ENCODE measurements around the gene SEMA5A.

SEMA5A gene

DNA sequence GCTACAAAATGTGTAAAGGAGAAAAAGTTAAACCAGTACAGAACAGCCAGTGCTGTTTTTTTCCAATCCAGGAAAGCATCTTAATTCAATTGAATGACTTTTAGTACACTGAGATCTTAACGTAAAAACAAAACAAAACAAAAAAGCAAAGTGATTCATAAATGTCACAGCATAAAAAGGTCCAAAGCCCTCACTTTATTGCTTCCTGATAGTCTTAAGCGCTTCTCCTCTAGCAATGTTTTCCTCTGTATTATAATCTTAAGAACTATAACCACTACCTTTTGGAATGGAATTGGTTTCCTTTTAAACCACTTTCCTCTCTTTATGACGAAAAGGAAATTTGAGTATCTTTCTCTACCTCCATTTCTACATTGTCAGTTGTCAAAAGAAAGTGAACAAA lies 91.4 kb downstream of the SEMA5A start:
- no peak for TF ChIP-seq SIN3A (IDR thresholded peaks at IDR 0.05; ENCODE audit: borderline replicate concordance, insufficient read depth, low read length)
- no peak for TF ChIP-seq POLR2AphosphoS5 (IDR thresholded peaks at IDR 0.05; ENCODE audit: low read depth, low read length)
- no peak for TF ChIP-seq REST (IDR thresholded peaks at IDR 0.05; ENCODE audit: insufficient read depth in 1 of 2, low read depth in 2 of 2, low read length in 2 of 2)
- no peak for TF ChIP-seq FOXP2 (optimal IDR thresholded peaks at IDR 0.05; ENCODE audit: borderline replicate concordance, extremely low read depth, extremely low read length, insufficient read depth)
- TF ChIP-seq TAF1 (IDR thresholded peaks at IDR 0.05; ENCODE audit: borderline replicate concordance, insufficient read depth, low read length), result no peak

DNA sequence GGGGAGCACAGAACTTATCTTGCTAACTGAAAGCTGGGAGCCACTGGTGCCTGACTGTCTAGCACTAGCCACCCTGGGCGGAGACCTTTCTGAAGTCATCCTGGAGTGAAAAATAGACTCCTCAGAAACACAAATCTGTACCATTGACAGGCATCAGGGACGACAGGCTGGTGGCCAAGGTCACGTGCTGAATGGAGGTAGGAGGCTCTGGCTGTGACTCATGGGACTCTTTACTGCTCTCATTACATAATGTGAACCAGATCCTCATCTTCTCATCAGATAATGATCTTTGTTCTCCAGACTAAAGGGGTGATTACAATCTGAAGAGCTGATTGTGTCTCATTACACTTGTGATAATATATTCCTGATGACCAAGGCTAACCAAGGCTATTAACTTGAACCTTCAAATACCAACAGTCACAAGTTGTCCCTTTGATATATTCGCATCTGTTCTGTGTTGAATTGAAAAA lies 91.8 kb downstream of the SEMA5A start:
- TF ChIP-seq SIN3A (IDR thresholded peaks at IDR 0.05; ENCODE audit: borderline replicate concordance, insufficient read depth, low read length), result no peak
- no peak for TF ChIP-seq TAF1 (IDR thresholded peaks at IDR 0.05; ENCODE audit: borderline replicate concordance, insufficient read depth, low read length)
- TF ChIP-seq POLR2AphosphoS5 (IDR thresholded peaks at IDR 0.05; ENCODE audit: low read depth, low read length), result no peak
- no peak for TF ChIP-seq FOXP2 (optimal IDR thresholded peaks at IDR 0.05; ENCODE audit: borderline replicate concordance, extremely low read depth, extremely low read length, insufficient read depth)
- TF ChIP-seq REST (IDR thresholded peaks at IDR 0.05; ENCODE audit: insufficient read depth in 1 of 2, low read depth in 2 of 2, low read length in 2 of 2), result no peak

DNA sequence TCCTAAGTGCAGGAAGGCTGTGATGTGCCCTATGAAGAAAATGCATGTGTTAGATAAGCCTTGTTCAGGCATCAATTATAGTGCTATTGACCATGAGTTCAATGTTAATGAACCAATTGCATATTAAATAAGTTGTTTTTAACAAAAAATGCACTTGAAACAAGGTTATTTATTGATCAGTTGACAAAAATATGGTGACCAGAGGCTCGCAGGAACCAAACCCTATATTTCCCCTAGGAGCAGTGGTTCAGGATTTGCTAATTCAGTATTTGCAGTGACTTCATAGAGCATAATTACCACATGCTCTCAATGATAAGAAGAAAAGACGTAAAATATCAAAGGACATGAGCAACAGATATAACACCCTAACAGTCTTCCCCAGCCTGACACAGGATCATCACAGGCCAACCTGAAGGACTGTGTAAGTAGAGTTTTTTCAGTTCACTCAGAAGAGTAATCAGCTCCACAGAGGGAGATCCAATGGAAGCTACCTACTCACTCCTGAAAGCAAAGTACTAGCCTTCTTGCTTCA lies 92.3 kb downstream of the SEMA5A start:
- TF ChIP-seq POLR2AphosphoS5 (IDR thresholded peaks at IDR 0.05; ENCODE audit: low read depth, low read length) (no peak), FOXP2 (optimal IDR thresholded peaks at IDR 0.05; ENCODE audit: borderline replicate concordance, extremely low read depth, extremely low read length, insufficient read depth) (no peak), TAF1 (IDR thresholded peaks at IDR 0.05; ENCODE audit: borderline replicate concordance, insufficient read depth, low read length) (no peak), SIN3A (IDR thresholded peaks at IDR 0.05; ENCODE audit: borderline replicate concordance, insufficient read depth, low read length) (no peak), REST (IDR thresholded peaks at IDR 0.05; ENCODE audit: insufficient read depth in 1 of 2, low read depth in 2 of 2, low read length in 2 of 2) (no peak)

DNA sequence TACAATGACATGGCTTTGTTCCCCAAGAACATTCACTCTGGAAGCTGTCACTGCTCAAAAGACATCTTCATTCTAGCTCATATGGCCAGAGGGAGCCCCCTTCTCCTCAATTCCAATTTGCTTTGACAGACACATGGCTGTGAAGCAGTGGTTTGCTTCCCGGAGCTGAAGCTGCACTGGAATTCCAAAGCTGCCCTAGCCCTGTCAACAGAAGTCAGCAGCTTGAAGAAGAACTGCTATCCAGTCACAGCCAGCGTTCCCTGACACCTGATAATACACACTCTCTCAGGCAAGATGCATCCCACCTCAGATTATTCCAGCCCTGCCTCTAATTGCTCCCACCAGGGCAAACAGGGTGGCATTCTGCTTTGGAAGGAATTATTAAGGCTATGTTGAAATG lies 93.7 kb downstream of the SEMA5A start:
- TF ChIP-seq SIN3A (IDR thresholded peaks at IDR 0.05; ENCODE audit: borderline replicate concordance, insufficient read depth, low read length) (no peak), REST (IDR thresholded peaks at IDR 0.05; ENCODE audit: insufficient read depth in 1 of 2, low read depth in 2 of 2, low read length in 2 of 2) (no peak), POLR2AphosphoS5 (IDR thresholded peaks at IDR 0.05; ENCODE audit: low read depth, low read length) (no peak), FOXP2 (optimal IDR thresholded peaks at IDR 0.05; ENCODE audit: borderline replicate concordance, extremely low read depth, extremely low read length, insufficient read depth) (no peak), TAF1 (IDR thresholded peaks at IDR 0.05; ENCODE audit: borderline replicate concordance, insufficient read depth, low read length) (no peak)
